HepG2 (cell line): Measurements from ENCODE around the gene NOSIP. TPM values are rescaled to one million over a fixed set of nuclear protein-coding genes. Genes with fewer than 3 reads are reported as not detected.

Experiments
- CREB3 ChIP-seq: sonication (generic); formaldehyde crosslinking; IDR thresholded peaks from 2 replicates; pipeline ENCODE4 v1.5.0; 2020; ENCODE audit warnings: missing genetic modification reagents
- E2F5 ChIP-seq: sonication (generic); formaldehyde crosslinking; conservative IDR thresholded peaks from 2 replicates; pipeline ENCODE4 v1.4.0; 2020; ENCODE audit warnings: missing genetic modification reagents
- HCFC1 ChIP-seq: fragments of 150-350 bp; IDR thresholded peaks from 2 replicates; pipeline ENCODE4 v1.6.1; 2014; ENCODE audit warnings: low read depth, low read length
- HMGXB4 ChIP-seq, 2 experiments: sonication (generic) in 1 of 2; formaldehyde crosslinking in 1 of 2; IDR thresholded peaks; 2 replicates each; pipeline versions ENCODE4 v1.4.0 to v1.6.1; 2018 to 2020; ENCODE audit warnings: missing genetic modification reagents in 2 of 2, borderline replicate concordance in 1 of 2, low read depth in 1 of 2, mild to moderate bottlenecking in 1 of 2, missing biosample characterization in 1 of 2
- HNRNPL ChIP-seq: fragments of 200-400 bp; formaldehyde crosslinking; IDR thresholded peaks from 2 replicates; pipeline ENCODE4 v1.6.1; 2017; ENCODE audit warnings: mild to moderate bottlenecking, low read depth, low read length
- HOXA7 ChIP-seq: sonication (generic); formaldehyde crosslinking; IDR thresholded peaks from 2 replicates; pipeline ENCODE4 v1.8.1; 2022; ENCODE audit warnings: mild to moderate bottlenecking, missing genetic modification reagents, moderate library complexity
- HOXD1 ChIP-seq: sonication (generic); formaldehyde crosslinking; IDR thresholded peaks from 2 replicates; pipeline ENCODE4 v1.5.0; 2020; ENCODE audit warnings: missing genetic modification reagents
- KDM1A ChIP-seq: IDR thresholded peaks from 2 replicates; pipeline ENCODE4 v1.6.1; 2016; ENCODE audit warnings: missing compliant biosample characterization
- NCOA1 ChIP-seq: sonication (generic); formaldehyde crosslinking; IDR thresholded peaks from 2 replicates; pipeline ENCODE4 v1.9.0; 2021; ENCODE audit warnings: missing genetic modification reagents
- NKX3-1 ChIP-seq: sonication (generic); formaldehyde crosslinking; IDR thresholded peaks from 2 replicates; pipeline ENCODE4 v1.5.0; 2020; ENCODE audit warnings: missing genetic modification reagents
- POLR2A ChIP-seq, 2 experiments: IDR thresholded peaks; 2 replicates each; pipeline ENCODE4 v1.6.1; 2011; ENCODE audit warnings: low read depth in 2 of 2, low read length in 2 of 2, mild to moderate bottlenecking in 1 of 2, moderate library complexity in 1 of 2; ENCODE audit not compliant: insufficient read depth in 1 of 2
- RARA ChIP-seq: IDR thresholded peaks from 2 replicates; pipeline ENCODE4 v1.6.1; 2016; ENCODE audit warnings: missing genetic modification reagents, missing compliant biosample characterization
- RBAK ChIP-seq: sonication (generic); formaldehyde crosslinking; IDR thresholded peaks from 2 replicates; pipeline ENCODE4 v1.5.1; 2020; ENCODE audit warnings: mild to moderate bottlenecking, missing genetic modification reagents
- REL ChIP-seq: sonication (generic); formaldehyde crosslinking; conservative IDR thresholded peaks from 2 replicates; pipeline ENCODE4 v1.8.0; 2022; ENCODE audit warnings: mild to moderate bottlenecking, missing genetic modification reagents, moderate library complexity
- TEAD2 ChIP-seq: sonication (generic); formaldehyde crosslinking; IDR thresholded peaks from 2 replicates; pipeline ENCODE4 v1.9.0; 2021; ENCODE audit warnings: missing genetic modification reagents
- ZFP36 ChIP-seq: fragments of 150-350 bp; IDR thresholded peaks from 2 replicates; pipeline ENCODE4 v1.6.1; 2018; ENCODE audit warnings: borderline replicate concordance, low read length, low read depth; ENCODE audit not compliant: partially characterized antibody
- ZNF30 ChIP-seq: sonication (generic); formaldehyde crosslinking; IDR thresholded peaks from 2 replicates; pipeline ENCODE4 v1.5.0; 2020; ENCODE audit warnings: mild to moderate bottlenecking, missing genetic modification reagents
- ZNF367 ChIP-seq: sonication (generic); formaldehyde crosslinking; IDR thresholded peaks from 2 replicates; pipeline ENCODE4 v1.4.0; 2020; ENCODE audit warnings: missing genetic modification reagents, borderline replicate concordance
- ZNF44 ChIP-seq: sonication (generic); formaldehyde crosslinking; IDR thresholded peaks from 2 replicates; pipeline ENCODE4 v1.5.1; 2020; ENCODE audit warnings: mild to moderate bottlenecking, missing genetic modification reagents
- ZSCAN9 ChIP-seq: IDR thresholded peaks from 2 replicates; pipeline ENCODE4 v1.6.1; 2016; ENCODE audit warnings: borderline replicate concordance
- ZUFSP ChIP-seq: sonication (generic); formaldehyde crosslinking; IDR thresholded peaks from 2 replicates; pipeline ENCODE4 v1.9.0; 2021; ENCODE audit warnings: missing genetic modification reagents, mild to moderate bottlenecking, borderline replicate concordance
- polyA plus RNA-seq, 8 experiments: library from polyadenylated mRNA; depleted of rRNA in 3 of 8; stranded (reverse) in 7 of 8; unstranded in 1 of 8; fragments of >200 nt; fragmentation: Illumina TruSeq in 4 of 8; extraction: Trizol in 4 of 8; gene quantifications; 2 replicates each; pipeline versions ENCODE4 v1.2.1 to v1.2.3, GENCODE V29; 2011 to 2016; ENCODE audit warnings: low read depth in 4 of 8, missing spikeins in 1 of 8, mixed read lengths in 1 of 8; ENCODE audit not compliant: insufficient read depth in 1 of 8
- total RNA-seq, 5 experiments: library from RNA; depleted of rRNA; stranded (reverse); fragments of >200 nt; fragmentation: Illumina TruSeq; extraction: Trizol; gene quantifications; 2 replicates each; pipeline ENCODE4 v1.2.3, GENCODE V29; 2016; ENCODE audit warnings: low read depth in 1 of 5

The NOSIP gene
- total and polyA plus RNA-seq, 2 of the 13 experiments (the other 11 are each of a cell fraction or from before 2014, with no cell fraction given): 54.3 to 78.0 TPM

- TF ChIP-seq REL (no peak), ZFP36 (no peak), ZUFSP (CRISPR knock-in tag) (no peak), HOXD1 (CRISPR knock-in tag) (no peak; the same call in 1 of the 2 replicates), RBAK (CRISPR knock-in tag) (no peak), ZNF30 (CRISPR knock-in tag) (0 out of 2 replicates have a peak, but pooled peaks have one; percentile 29), KDM1A (no peak), TEAD2 (CRISPR knock-in tag) (no peak), HNRNPL (peak; percentile 83; the same call in 1 of the 2 replicates), HCFC1 (no peak), RARA (CRISPR knock-in tag) (0 out of 2 replicates have a peak, but pooled peaks have one; percentile 22), NCOA1 (CRISPR knock-in tag) (no peak), ZSCAN9 (no peak), ZNF367 (no peak; the same call in 1 of the 2 replicates), HMGXB4 (CRISPR knock-in tag; IDR thresholded peaks at IDR 0.05; ENCODE audit: borderline replicate concordance in 1 of 2, low read depth in 1 of 2) (peak; percentile 35 to 68), CREB3 (CRISPR knock-in tag) (no peak), POLR2A (IDR thresholded peaks at IDR 0.05; ENCODE audit: insufficient read depth in 1 of 2, low read depth in 2 of 2, low read length in 2 of 2) (peak; percentile 97 to 98), NKX3-1 (CRISPR knock-in tag) (no peak), HOXA7 (no peak), ZNF44 (CRISPR knock-in tag) (peak; percentile 75; the same call in 1 of the 2 replicates), E2F5 (CRISPR knock-in tag) (no peak)
These were observed 10.0 kb upstream of the NOSIP start (continued) for GRCh38 chr19:49590071-49590970.
